ENCODE results near the gene SELENOI.

DNA sequence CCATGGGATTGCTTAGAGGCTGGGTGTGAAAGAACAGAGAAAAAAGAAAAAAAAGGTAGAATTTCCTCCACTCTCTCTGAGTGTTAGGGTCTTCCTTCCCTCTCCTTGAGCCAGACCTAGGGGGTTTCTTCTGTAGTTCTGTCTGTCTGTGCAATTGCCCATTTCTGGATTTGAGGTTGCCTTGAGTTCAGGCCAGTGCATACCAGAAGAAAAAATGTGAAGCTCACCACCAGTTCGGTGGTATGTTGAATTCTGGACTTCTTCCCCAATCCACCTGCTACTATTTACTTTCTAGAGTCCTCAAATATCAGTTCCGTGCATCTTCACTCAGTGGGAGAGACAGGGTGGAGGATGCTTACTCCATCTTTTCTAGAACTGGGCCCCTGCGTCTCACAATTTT, 15.3 kb upstream of the SELENOI start:
- TF ChIP-seq, protein P1, sequence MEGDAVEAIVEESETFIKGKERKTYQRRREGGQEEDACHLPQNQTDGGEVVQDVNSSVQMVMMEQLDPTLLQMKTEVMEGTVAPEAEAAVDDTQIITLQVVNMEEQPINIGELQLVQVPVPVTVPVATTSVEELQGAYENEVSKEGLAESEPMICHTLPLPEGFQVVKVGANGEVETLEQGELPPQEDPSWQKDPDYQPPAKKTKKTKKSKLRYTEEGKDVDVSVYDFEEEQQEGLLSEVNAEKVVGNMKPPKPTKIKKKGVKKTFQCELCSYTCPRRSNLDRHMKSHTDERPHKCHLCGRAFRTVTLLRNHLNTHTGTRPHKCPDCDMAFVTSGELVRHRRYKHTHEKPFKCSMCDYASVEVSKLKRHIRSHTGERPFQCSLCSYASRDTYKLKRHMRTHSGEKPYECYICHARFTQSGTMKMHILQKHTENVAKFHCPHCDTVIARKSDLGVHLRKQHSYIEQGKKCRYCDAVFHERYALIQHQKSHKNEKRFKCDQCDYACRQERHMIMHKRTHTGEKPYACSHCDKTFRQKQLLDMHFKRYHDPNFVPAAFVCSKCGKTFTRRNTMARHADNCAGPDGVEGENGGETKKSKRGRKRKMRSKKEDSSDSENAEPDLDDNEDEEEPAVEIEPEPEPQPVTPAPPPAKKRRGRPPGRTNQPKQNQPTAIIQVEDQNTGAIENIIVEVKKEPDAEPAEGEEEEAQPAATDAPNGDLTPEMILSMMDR (IDR thresholded peaks at IDR 0.05 in 2 of 3, conservative IDR thresholded peaks at IDR 0.05 in 1 of 3; ENCODE audit: borderline replicate concordance in 1 of 3, insufficient read depth in 1 of 3, low read depth in 2 of 3, low read length in 2 of 3) = no peak
- TF ChIP-seq CEBPB (IDR thresholded peaks at IDR 0.05; ENCODE audit: low read depth) (no peak), TCF7L2 (IDR thresholded peaks at IDR 0.05; ENCODE audit: borderline replicate concordance, extremely low read depth, insufficient read depth, insufficient read length) (no peak), RAD21 (IDR thresholded peaks at IDR 0.05; ENCODE audit: low read depth) (no peak), POLR2AphosphoS5 (IDR thresholded peaks at IDR 0.05; ENCODE audit: low read depth, low read length) (no peak), JUND (IDR thresholded peaks at IDR 0.05) (no peak)

Data from HCT116 (cell line).